Small intestine (tissue), 16 donors: ENCODE data around the gene AEBP2. TPM values are rescaled to one million over a fixed set of nuclear protein-coding genes. Genes with fewer than 3 reads are reported as not detected.
"Not testable (repeated sequence)": the region's sequence is repeated elsewhere in the genome, so short reads cannot be mapped to it uniquely, and the experiment has no call there.

ENCODE experiments used
- DNase-seq, 2 donors: peaks; one replicate each; pipeline versions ENCODE4 v3.0.0 to v3.0.0-alpha.2; 2013
- FAIRE-seq: peaks from 2 replicates; lab custom pipeline; 2012; peaks lifted over from hg19 to GRCh38; lab: Jason Lieb, UNC
- H3K27ac ChIP-seq, 3 donors: one replicate each; pipeline ENCODE4 v1.5.1; 2013; ENCODE audit warnings: low read length in 2 of 3, mild to moderate bottlenecking in 2 of 3, control low read depth in 1 of 3, inconsistent platforms in 1 of 3, low read depth in 1 of 3, moderate library complexity in 1 of 3
- H3K27me3 ChIP-seq, 3 donors: one replicate each; pipeline ENCODE4 v1.6.1; 2013; ENCODE audit warnings: low read length in 3 of 3, inconsistent platforms in 1 of 3; ENCODE audit not compliant: control insufficient read depth in 3 of 3, insufficient read depth in 3 of 3
- H3K36me3 ChIP-seq, 3 donors: one replicate each; pipeline ENCODE4 v1.6.1; 2013; ENCODE audit warnings: low read length in 3 of 3, inconsistent platforms in 1 of 3, low read depth in 1 of 3, mild to moderate bottlenecking in 1 of 3, moderate library complexity in 1 of 3; ENCODE audit not compliant: control insufficient read depth in 3 of 3, insufficient read depth in 2 of 3
- H3K4me1 ChIP-seq, 3 donors: one replicate each; pipeline ENCODE4 v1.6.1; 2013; ENCODE audit warnings: low read length in 2 of 3, inconsistent platforms in 1 of 3, low read depth in 1 of 3, mild to moderate bottlenecking in 1 of 3, moderate library complexity in 1 of 3; ENCODE audit not compliant: control insufficient read depth in 3 of 3, insufficient read depth in 2 of 3
- H3K4me3 ChIP-seq, 3 donors: one replicate each; pipeline ENCODE4 v1.5.1; 2013; ENCODE audit warnings: low read length in 3 of 3, control low read depth in 1 of 3, inconsistent platforms in 1 of 3, low read depth in 1 of 3, mild to moderate bottlenecking in 1 of 3, moderate library complexity in 1 of 3
- H3K9me3 ChIP-seq, 2 donors: one replicate each; pipeline ENCODE4 v1.6.1; 2013; ENCODE audit warnings: low read depth in 1 of 2, low read length in 1 of 2; ENCODE audit not compliant: control insufficient read depth in 2 of 2, insufficient read depth in 1 of 2
- WGBS, 3 donors: extraction: QIAGEN DNeasy Blood & Tissue Kit; methylation state at CpG; one replicate each; pipeline ENCODE4 v1.1.7; 2013; 5-methylcytosine and 5-hydroxymethylcytosine counted together
- long read RNA-seq, 10 donors: transcript quantifications; one replicate each; lab custom pipeline, GENCODE V29; 2026
- polyA plus RNA-seq, 4 donors: library from polyadenylated mRNA; stranded (reverse) in 3 of 4; unstranded in 1 of 4; fragments of 200-250 nt in 3 of 4; fragments of 120-200 nt in 1 of 4; gene quantifications; one replicate each; pipeline versions ENCODE4 v1.2.1 to v1.2.3, GENCODE V29; 2013
- donor health status: healthy with polysubstance abuse.
- donor health status: control.
- donor health status: control.
- donor health status: Bipolar disorder and iron deficiency.
- donor health status: healthy.

AEBP2 gene, protein sequence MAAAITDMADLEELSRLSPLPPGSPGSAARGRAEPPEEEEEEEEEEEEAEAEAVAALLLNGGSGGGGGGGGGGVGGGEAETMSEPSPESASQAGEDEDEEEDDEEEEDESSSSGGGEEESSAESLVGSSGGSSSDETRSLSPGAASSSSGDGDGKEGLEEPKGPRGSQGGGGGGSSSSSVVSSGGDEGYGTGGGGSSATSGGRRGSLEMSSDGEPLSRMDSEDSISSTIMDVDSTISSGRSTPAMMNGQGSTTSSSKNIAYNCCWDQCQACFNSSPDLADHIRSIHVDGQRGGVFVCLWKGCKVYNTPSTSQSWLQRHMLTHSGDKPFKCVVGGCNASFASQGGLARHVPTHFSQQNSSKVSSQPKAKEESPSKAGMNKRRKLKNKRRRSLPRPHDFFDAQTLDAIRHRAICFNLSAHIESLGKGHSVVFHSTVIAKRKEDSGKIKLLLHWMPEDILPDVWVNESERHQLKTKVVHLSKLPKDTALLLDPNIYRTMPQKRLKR
- 10 to 100 TPM in 1 of 4 donors, 1 to 10 TPM in 3; 9.2 to 36.0 (median 9.6) TPM for polyA plus RNA-seq
- long read RNA-seq, donor 1, full-length matches to known transcripts = 7 of 63 reads
- long read RNA-seq, donor 1, partial matches to known transcripts = 56 of 63 reads
- long read RNA-seq, donor 1, other reads (novel, unspliced or antisense) = 0 of 63 reads
- long read RNA-seq, donor 2, partial matches to known transcripts = 0 of 3 reads
- long read RNA-seq, donor 2, other reads (novel, unspliced or antisense) = 0 of 3 reads
- long read RNA-seq, donor 3, full-length matches to known transcripts = 3 of 10 reads
- long read RNA-seq, donor 3, partial matches to known transcripts = 7 of 10 reads
- long read RNA-seq, donor 3, other reads (novel, unspliced or antisense) = 0 of 10 reads
- long read RNA-seq, donor 4 = 0 reads
- long read RNA-seq, donor 5 = 0 reads
- long read RNA-seq, donor 6, full-length matches to known transcripts = 1 of 1 reads
- long read RNA-seq, donor 6, partial matches to known transcripts = 0 of 1 reads
- long read RNA-seq, donor 6, other reads (novel, unspliced or antisense) = 0 of 1 reads
- long read RNA-seq, donor 7 = 0 reads
- long read RNA-seq, donor 8 = 0 reads
- long read RNA-seq, donor 9, partial matches to known transcripts = 0 of 2 reads
- long read RNA-seq, donor 9, other reads (novel, unspliced or antisense) = 0 of 2 reads
- long read RNA-seq, donor 10, full-length matches to known transcripts = 3 of 3 reads
- long read RNA-seq, donor 10, partial matches to known transcripts = 0 of 3 reads
- long read RNA-seq, donor 10, other reads (novel, unspliced or antisense) = 0 of 3 reads

DNA sequence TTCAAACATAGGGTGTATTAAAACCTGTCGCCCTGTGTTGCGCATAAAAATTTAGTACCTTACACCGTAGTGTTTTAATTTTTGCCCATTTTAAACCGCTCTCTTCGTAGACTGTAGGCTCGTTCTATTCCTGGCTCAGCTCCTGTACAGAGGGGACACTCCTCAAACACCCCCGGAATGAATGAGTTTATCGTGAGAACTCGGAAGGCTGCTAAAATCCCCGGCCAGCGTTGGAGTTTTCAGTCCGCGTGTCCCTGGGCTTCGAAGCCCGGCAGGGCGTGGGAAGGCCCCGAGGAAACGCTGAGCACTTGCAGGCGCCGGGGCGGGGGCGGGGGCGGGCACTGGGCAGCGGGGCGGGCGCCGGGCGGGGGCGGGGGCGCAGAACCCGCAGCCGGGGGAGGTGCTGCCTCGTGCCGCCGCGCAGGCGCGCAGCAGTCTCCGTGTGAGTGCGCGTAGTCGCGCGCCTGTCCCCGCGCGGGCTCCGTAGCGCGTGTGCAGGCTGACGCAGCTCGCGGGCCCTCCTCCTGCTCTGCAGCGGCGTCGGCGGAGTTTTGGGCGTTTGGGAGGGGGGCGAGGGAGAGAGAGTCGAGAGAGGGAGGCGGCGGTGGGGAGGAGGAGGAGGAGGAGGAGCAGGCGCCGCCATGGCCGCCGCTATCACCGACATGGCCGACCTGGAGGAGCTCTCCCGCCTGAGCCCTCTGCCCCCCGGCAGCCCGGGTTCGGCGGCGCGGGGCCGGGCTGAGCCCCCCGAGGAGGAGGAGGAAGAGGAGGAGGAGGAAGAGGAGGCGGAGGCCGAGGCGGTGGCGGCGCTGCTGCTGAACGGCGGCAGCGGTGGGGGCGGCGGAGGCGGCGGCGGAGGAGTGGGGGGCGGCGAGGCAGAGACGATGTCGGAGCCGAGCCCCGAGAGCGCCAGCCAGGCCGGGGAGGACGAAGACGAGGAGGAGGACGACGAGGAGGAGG is at the start of gene AEBP2:
AEBP2 (plus strand) TSS at position 434 of the 960 bp plus-strand sequence; CDS start at position 642, 208 bp downstream.
- Histone ChIP-seq H3K4me3 (peak within 1 kb of the TSS; percentile 84 to 98 (median 96)), H3K4me1 (peaks cover 0 to 5% (median 3%) of the 10 kb centered on the region in 3 donors), H3K36me3 (peaks cover 0 to 6% (median 0%) of the 10 kb centered on the region in 3 donors), H3K9me3 (peaks cover 0 to 3% of the 10 kb centered on the region in 2 donors), H3K27me3 (no peaks in the 10 kb centered on the region), H3K27ac (peak within 1 kb of the TSS; percentile 76 to 95 (median 82))
- no peak for FAIRE-seq
- WGBS, 3 donors = 4 to 8% (median 7%) methylated on average over 70 to 102 of the region's 102 CpGs
- DNase-seq = peak; percentile 86 to 94

DNA sequence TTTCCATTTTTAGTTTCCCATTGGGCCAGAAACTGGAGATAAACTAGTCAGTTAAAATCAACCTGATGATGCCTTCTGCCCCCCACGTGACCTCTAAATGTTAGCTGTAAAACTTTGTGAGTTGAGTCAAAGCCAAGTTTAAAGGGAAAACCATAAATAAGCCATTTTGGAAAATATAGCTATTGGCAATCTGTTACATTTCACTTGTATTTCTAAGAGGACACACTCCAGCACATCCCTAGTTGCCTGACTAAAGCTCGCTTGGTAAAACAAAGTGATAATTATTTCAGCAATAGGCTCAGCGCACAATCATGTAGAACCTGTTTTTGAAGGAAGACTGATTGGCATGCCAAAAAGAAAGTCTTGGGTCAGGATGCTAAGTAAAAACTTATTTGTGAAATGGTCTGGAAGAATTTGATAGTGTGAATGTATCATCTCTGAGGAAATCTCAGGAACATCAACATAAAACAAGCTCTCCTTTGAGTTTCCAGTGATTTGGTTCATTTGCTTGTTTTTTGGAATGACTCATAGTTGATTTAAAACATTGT is 49.2 kb upstream of the AEBP2 start:
- 69 to 77% (median 75%) methylated on average over 3 of the region's 3 CpGs for WGBS, 3 donors
- Histone ChIP-seq H3K4me1 (no peaks in the 10 kb centered on the region), H3K36me3 (peaks cover 0 to 3% (median 0%) of the 10 kb centered on the region in 3 donors), H3K27ac (no peak overlapping the region), H3K4me3 (no peak overlapping the region), H3K27me3 (no peaks in the 10 kb centered on the region), H3K9me3 (no peaks in the 10 kb centered on the region)
- FAIRE-seq (no peak), DNase-seq (no peak)

DNA sequence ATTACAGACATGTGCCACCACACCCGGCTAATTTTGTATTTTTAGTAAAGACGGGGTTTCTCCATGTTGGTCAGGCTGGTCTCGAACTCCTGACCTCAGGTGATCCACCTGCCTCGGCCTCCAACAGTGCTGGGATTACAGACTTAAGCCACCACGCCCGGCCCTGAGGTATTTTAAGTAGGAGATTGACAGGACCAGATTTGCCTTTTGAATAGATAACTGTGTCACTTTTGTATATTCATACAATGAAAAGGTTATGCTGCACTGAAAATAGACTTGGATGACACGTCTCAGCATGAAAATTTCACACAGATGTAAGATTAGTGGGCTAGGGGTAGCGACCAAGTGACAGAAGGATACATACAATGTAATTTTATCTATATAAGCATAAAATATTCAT is 46.6 kb upstream of the AEBP2 start:
- 85 to 89% (median 87%) methylated on average over 8 of the region's 8 CpGs for WGBS, 3 donors
- H3K36me3 ChIP-seq, FAIRE-seq: not testable (repeated sequence)

DNA sequence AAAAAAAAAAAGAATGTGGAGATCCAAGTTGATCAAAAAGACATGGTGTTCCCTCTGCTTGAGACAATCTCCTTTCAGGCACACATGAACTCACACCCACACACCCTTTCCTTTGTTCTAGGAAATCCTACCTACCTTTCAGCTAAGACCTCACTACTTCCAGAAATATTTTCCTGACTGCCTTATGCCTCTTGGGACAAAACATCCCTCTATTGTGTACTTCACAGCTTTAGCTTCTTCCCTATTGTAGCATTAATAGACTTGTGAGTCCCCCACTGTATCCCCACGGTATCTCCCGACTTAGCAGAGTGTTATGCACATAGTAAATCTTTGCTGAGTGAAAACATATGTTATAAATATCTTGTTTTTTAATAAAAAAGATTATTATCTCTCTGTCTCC is 44.9 kb upstream of the AEBP2 start:
- H3K27ac ChIP-seq = no peak overlapping the region
- no peak for DNase-seq
- H3K4me3 ChIP-seq = no peak overlapping the region
- no peaks in the 10 kb centered on the region for H3K9me3 ChIP-seq
- H3K27me3 ChIP-seq = no peaks in the 10 kb centered on the region
- FAIRE-seq = no peak
- WGBS, 3 donors = 65 to 89% (median 75%) methylated on average over 2 of the region's 2 CpGs
- no peaks in the 10 kb centered on the region for H3K36me3 ChIP-seq
- H3K4me1 ChIP-seq = no peaks in the 10 kb centered on the region

More for the DNA sequence above, 46.6 kb upstream of the AEBP2 start:
- not testable (repeated sequence) for H3K4me3 ChIP-seq, H3K27me3 ChIP-seq, DNase-seq, H3K9me3 ChIP-seq, H3K27ac ChIP-seq, H3K4me1 ChIP-seq

DNA sequence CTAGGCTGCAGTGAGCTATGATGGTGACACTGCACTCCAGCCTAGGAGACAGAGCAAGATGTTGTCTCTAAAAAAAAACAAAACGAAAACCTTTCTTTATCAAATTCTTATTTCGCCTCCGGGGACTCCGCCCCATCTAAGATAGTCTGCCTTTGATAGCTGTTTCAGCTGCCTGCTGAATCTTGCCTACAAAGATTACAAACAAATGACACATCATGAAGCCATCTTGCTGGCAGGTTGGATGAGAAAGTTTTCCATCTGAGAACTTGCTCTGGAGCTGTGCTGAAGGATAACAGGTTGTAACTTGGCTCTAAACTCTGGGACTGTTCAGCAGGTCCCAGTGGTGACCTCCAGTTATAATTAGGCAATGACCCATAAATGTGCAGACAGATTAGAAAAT is 41.8 kb upstream of the AEBP2 start:
- no peaks in the 10 kb centered on the region for H3K27me3 ChIP-seq
- H3K9me3 ChIP-seq = no peaks in the 10 kb centered on the region
- H3K4me1 ChIP-seq = no peaks in the 10 kb centered on the region
- FAIRE-seq (no peak), DNase-seq (no peak)
- no peak overlapping the region for H3K27ac ChIP-seq
- H3K4me3 ChIP-seq = no peak overlapping the region
- WGBS, 3 donors = 41 to 78% (median 61%) methylated on average over 4 of the region's 4 CpGs
- no peaks in the 10 kb centered on the region for H3K36me3 ChIP-seq

DNA sequence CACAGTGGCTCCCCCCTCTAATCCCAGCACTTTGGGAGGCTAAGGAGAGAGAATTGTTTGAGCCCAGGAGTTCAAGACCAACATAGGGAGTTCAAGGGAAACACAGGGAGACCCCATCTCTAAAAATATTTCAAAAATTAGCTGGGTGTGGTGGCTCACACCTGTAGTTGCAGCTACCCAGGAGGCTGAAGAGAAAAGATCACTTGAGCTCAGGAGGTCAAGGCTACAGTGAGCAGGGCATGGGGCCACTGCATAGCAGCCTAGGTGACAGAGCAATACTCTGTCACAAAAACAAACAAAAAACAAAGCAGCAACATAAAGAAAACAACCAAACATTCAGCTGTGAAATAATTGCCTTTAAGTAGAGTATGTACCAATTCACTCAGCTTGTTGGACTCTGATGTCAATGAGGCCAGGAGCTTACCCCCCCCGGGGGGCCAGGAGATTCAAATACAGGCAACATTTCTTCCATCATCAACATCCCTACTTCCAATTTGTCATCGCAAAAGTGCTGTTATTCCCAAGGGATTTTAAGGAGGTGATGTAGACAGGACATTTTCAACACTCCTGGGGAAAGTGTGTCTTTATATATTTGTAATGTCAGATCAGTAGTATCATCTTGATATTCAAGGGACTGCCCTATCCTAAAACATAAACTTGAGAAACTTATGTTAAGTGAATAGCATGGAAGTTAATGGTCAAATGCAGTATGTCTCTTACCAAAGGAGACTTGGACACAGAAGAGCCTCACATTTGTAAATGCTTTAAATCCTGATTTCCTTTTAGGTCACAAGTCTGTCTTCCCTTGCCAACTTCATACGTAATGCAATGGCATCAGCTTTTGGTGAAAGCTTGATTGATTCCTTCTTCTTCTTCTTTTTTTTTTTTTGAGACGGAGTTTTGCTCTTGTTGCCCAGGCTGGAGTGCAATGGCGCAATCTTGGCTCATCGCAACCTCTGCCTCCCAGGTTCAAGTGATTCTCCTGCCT is 40.6 kb upstream of the AEBP2 start:
- no peak for FAIRE-seq
- DNase-seq = no peak
- WGBS, 3 donors = 82 to 91% (median 86%) methylated on average over 6 of the region's 6 CpGs

More for the DNA sequence above, 40.6 kb upstream of the AEBP2 start:
- Histone ChIP-seq H3K4me3 (no peak overlapping the region), H3K27me3 (no peaks in the 10 kb centered on the region), H3K36me3 (no peaks in the 10 kb centered on the region), H3K9me3 (no peaks in the 10 kb centered on the region), H3K27ac (no peak overlapping the region), H3K4me1 (no peaks in the 10 kb centered on the region)
